MM.1S (cell line): ENCODE results near the gene EDNRA.

Experiments
- DNase-seq: peaks from one replicate; pipeline ENCODE4 v3.0.0-alpha.2; 2015
- H2AFZ ChIP-seq: fragments of 300-600 bp; sonication (generic); 2 replicates; pipeline ENCODE4 v1.6.0; 2016; ENCODE audit warnings: antibody characterized with exemption, low read length
- H3F3A ChIP-seq: fragments of 300-600 bp; sonication (generic); 2 replicates; pipeline ENCODE4 v1.6.1; 2016; ENCODE audit warnings: mild to moderate bottlenecking, antibody characterized with exemption, low read length, moderate library complexity, mixed read lengths; ENCODE audit not compliant: insufficient read depth
- H3K27ac ChIP-seq: fragments of 300-600 bp; sonication (generic); 2 replicates; pipeline ENCODE4 v1.5.1; 2016; ENCODE audit warnings: mild to moderate bottlenecking, low read length
- H3K27me3 ChIP-seq: fragments of 300-600 bp; sonication (generic); replicated peaks from 2 replicates; pipeline ENCODE4 v1.6.0; 2016; ENCODE audit warnings: low read length; ENCODE audit not compliant: insufficient read depth
- H3K36me3 ChIP-seq: fragments of 300-600 bp; sonication (generic); replicated peaks from 2 replicates; pipeline ENCODE4 v1.6.1; 2016; ENCODE audit warnings: mild to moderate bottlenecking, low read length, mixed read lengths; ENCODE audit not compliant: insufficient read depth
- H3K4me1 ChIP-seq: fragments of 300-600 bp; sonication (generic); 2 replicates; pipeline ENCODE4 v1.6.1; 2016; ENCODE audit warnings: low read length, mixed read lengths
- H3K4me2 ChIP-seq: fragments of 300-600 bp; sonication (generic); 2 replicates; pipeline ENCODE4 v1.6.0; 2016; ENCODE audit warnings: low read depth, low read length
- H3K4me3 ChIP-seq: fragments of 300-600 bp; sonication (generic); 2 replicates; pipeline ENCODE4 v1.5.1; 2016; ENCODE audit warnings: low read length, mixed read lengths
- H3K79me2 ChIP-seq: fragments of 300-600 bp; sonication (generic); 2 replicates; pipeline ENCODE4 v1.6.1; 2016; ENCODE audit warnings: mixed run types, low read length, mixed read lengths
- H3K9ac ChIP-seq: fragments of 300-600 bp; sonication (generic); 2 replicates; pipeline ENCODE4 v1.6.1; 2016; ENCODE audit warnings: low read length, mixed read lengths
- H3K9me2 ChIP-seq: fragments of 300-600 bp; sonication (generic); replicated peaks from 2 replicates; pipeline ENCODE4 v1.6.1; 2016; ENCODE audit warnings: mild to moderate bottlenecking, low read length, mixed read lengths; ENCODE audit not compliant: insufficient read depth
- H3K9me3 ChIP-seq: fragments of 300-600 bp; sonication (generic); replicated peaks from 2 replicates; pipeline ENCODE4 v1.6.1; 2016; ENCODE audit warnings: mild to moderate bottlenecking, low read length, mixed read lengths; ENCODE audit not compliant: insufficient read depth
- H4K20me1 ChIP-seq: fragments of 300-600 bp; sonication (generic); 2 replicates; pipeline ENCODE4 v1.6.1; 2016; ENCODE audit warnings: mild to moderate bottlenecking, low read length, moderate library complexity, mixed read lengths; ENCODE audit not compliant: insufficient read depth
- EZH2 ChIP-seq: fragments of 300-600 bp; sonication (generic); optimal IDR thresholded peaks from 2 replicates; pipeline ENCODE3; 2017; ENCODE audit warnings: low read depth, mild to moderate bottlenecking, antibody characterized with exemption, low read length, mixed read lengths
- EZH2phosphoT487 ChIP-seq: fragments of 300-600 bp; sonication (generic); IDR thresholded peaks from 2 replicates; pipeline ENCODE4 v1.6.1; 2018; ENCODE audit warnings: antibody characterized with exemption, low read length
- TF ChIP-seq, protein P1 (sequence below): fragments of 300-600 bp; sonication (generic); IDR thresholded peaks from 2 replicates; pipeline ENCODE4 v1.5.1; 2016; ENCODE audit warnings: antibody characterized with exemption, low read length, mixed read lengths

EDNRA gene

DNA sequence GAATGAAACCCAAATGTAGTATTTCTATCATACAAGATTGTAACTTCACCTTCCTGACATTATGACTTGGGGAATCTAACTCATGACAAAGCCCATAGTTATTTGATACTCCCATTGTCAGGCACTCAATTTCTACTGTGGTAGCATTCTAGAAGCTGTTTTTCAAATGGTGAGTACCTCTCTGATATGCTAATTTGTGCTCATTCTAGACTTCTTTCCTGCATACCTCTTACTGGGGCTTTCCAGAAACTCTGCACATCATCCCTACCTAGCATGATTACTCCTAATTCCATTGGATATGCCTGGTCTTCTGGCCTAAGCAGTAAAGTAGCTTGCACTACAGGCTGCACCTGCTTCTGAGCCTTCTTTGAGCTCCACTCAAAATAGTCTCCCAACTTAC is 85.9 kb downstream of the EDNRA start:
- H3K4me2 ChIP-seq: no peak overlapping the region
- TF ChIP-seq, protein P1, sequence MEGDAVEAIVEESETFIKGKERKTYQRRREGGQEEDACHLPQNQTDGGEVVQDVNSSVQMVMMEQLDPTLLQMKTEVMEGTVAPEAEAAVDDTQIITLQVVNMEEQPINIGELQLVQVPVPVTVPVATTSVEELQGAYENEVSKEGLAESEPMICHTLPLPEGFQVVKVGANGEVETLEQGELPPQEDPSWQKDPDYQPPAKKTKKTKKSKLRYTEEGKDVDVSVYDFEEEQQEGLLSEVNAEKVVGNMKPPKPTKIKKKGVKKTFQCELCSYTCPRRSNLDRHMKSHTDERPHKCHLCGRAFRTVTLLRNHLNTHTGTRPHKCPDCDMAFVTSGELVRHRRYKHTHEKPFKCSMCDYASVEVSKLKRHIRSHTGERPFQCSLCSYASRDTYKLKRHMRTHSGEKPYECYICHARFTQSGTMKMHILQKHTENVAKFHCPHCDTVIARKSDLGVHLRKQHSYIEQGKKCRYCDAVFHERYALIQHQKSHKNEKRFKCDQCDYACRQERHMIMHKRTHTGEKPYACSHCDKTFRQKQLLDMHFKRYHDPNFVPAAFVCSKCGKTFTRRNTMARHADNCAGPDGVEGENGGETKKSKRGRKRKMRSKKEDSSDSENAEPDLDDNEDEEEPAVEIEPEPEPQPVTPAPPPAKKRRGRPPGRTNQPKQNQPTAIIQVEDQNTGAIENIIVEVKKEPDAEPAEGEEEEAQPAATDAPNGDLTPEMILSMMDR: no peak
- TF ChIP-seq EZH2 (no peak), EZH2phosphoT487 (no peak)
- H3K79me2 ChIP-seq: no peaks in the 10 kb centered on the region
- H3K9ac ChIP-seq: no peak overlapping the region
- no peaks in the 10 kb centered on the region for H3K27me3 ChIP-seq
- no peaks in the 10 kb centered on the region for H3K9me2 ChIP-seq
- H4K20me1 ChIP-seq: no peaks in the 10 kb centered on the region
- no peak overlapping the region for H3K4me3 ChIP-seq
- H2AFZ ChIP-seq: no peak overlapping the region
- no peak overlapping the region for H3K27ac ChIP-seq
- no peaks in the 10 kb centered on the region for H3K9me3 ChIP-seq
- H3K4me1 ChIP-seq: no peaks in the 10 kb centered on the region
- H3F3A ChIP-seq: no peaks in the 10 kb centered on the region
- no peaks in the 10 kb centered on the region for H3K36me3 ChIP-seq
- DNase-seq: no peak

GRCh38 chr4:147567276-147567675 is 86.4 kb downstream of the EDNRA start:
- H3K4me1 ChIP-seq: no peaks in the 10 kb centered on the region
- H3K9me3 ChIP-seq: no peaks in the 10 kb centered on the region
- no peak overlapping the region for H3K4me3 ChIP-seq
- no peaks in the 10 kb centered on the region for H3F3A ChIP-seq
- H3K27me3 ChIP-seq: no peaks in the 10 kb centered on the region
- H3K9me2 ChIP-seq: no peaks in the 10 kb centered on the region
- H3K36me3 ChIP-seq: no peaks in the 10 kb centered on the region
- DNase-seq: no peak
- no peaks in the 10 kb centered on the region for H3K79me2 ChIP-seq
- no peak overlapping the region for H2AFZ ChIP-seq
- no peak for TF ChIP-seq EZH2phosphoT487
- no peak for TF ChIP-seq EZH2
- TF ChIP-seq, protein P1: no peak
- H3K9ac ChIP-seq: no peak overlapping the region
- no peak overlapping the region for H3K27ac ChIP-seq
- no peaks in the 10 kb centered on the region for H4K20me1 ChIP-seq
- no peak overlapping the region for H3K4me2 ChIP-seq

DNA sequence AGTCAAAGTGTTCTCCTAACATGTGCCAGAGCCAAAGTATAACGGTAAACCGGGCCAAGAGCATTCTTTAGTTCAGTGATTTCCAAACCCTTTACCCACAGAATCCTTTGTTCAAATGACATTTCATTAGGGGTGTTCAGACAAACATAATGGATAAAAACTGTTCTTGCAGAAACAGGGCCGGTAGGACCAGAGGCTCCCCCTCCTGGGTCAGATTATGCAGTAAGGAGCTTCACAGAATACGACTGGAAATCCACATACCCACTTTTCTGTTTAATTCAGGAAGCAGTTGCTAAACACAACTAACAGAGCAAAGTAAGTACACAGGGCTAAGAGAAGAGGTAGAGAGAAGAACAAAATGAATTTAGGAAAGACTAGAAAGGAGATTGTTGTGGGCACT is 89.7 kb downstream of the EDNRA start:
- no peaks in the 10 kb centered on the region for H3K79me2 ChIP-seq
- no peak overlapping the region for H3K9ac ChIP-seq
- H2AFZ ChIP-seq: no peak overlapping the region
- TF ChIP-seq EZH2phosphoT487: no peak
- TF ChIP-seq, protein P1: no peak
- no peak for TF ChIP-seq EZH2
- H3K9me3 ChIP-seq: no peaks in the 10 kb centered on the region
- no peak overlapping the region for H3K27ac ChIP-seq
- H3K36me3 ChIP-seq: no peaks in the 10 kb centered on the region
- no peaks in the 10 kb centered on the region for H3K4me1 ChIP-seq
- no peak for DNase-seq
- H3K27me3 ChIP-seq: no peaks in the 10 kb centered on the region
- H3F3A ChIP-seq: no peaks in the 10 kb centered on the region
- H3K9me2 ChIP-seq: no peaks in the 10 kb centered on the region
- no peaks in the 10 kb centered on the region for H4K20me1 ChIP-seq
- no peak overlapping the region for H3K4me3 ChIP-seq
- H3K4me2 ChIP-seq: no peak overlapping the region
